TTC549 (cell line): Measurements from ENCODE around the gene ARHGEF1.

Experiments used
- FAIRE-seq: peaks from 2 replicates; lab custom pipeline; 2012; peaks lifted over from hg19 to GRCh38; lab: Jason Lieb, UNC

Gene ARHGEF1

GRCh38 chr19:41918653-41919244 is 35.8 kb downstream of the ARHGEF1 start:
- FAIRE-seq: no peak

- FAIRE-seq: no peak
Measured at GRCh38 chr19:41919948-41920712, 37.1 kb downstream of the ARHGEF1 start.

- FAIRE-seq: no peak
Measured at GRCh38 chr19:41920882-41921576, 38.0 kb downstream of the ARHGEF1 start.

- no peak for FAIRE-seq
Measured at GRCh38 chr19:41921577-41922576, 38.9 kb downstream of the ARHGEF1 start.

- FAIRE-seq: no peak
Measured at GRCh38 chr19:41922585-41922984, 39.6 kb downstream of the ARHGEF1 start.

GRCh38 chr19:41923045-41923788 is 40.2 kb downstream of the ARHGEF1 start:
- no peak for FAIRE-seq

GRCh38 chr19:41924151-41925145 is 41.5 kb downstream of the ARHGEF1 start:
- no peak for FAIRE-seq

GRCh38 chr19:41925208-41926003 is 42.4 kb downstream of the ARHGEF1 start:
- no peak for FAIRE-seq

GRCh38 chr19:41926028-41926762 is 43.2 kb downstream of the ARHGEF1 start:
- no peak for FAIRE-seq

GRCh38 chr19:41926763-41927496 is 43.9 kb downstream of the ARHGEF1 start:
- FAIRE-seq: no peak

GRCh38 chr19:41927497-41928192 is 44.7 kb downstream of the ARHGEF1 start:
- FAIRE-seq: no peak

GRCh38 chr19:41928221-41928683 is 45.3 kb downstream of the ARHGEF1 start, which contains the start of gene ERFL:
Gene ERFL (minus strand): TSS chr19:41928449. CDS start chr19:41912919, 15,530 bp downstream.
- no peak for FAIRE-seq

GRCh38 chr19:41928754-41929535 is 46.0 kb downstream of the ARHGEF1 start:
- no peak for FAIRE-seq

GRCh38 chr19:41929536-41930071 is 46.6 kb downstream of the ARHGEF1 start:
- no peak for FAIRE-seq

- no peak for FAIRE-seq
Measured at GRCh38 chr19:41930322-41930722, 47.3 kb downstream of the ARHGEF1 start.
